DMS 273 (cell line): Measurements from ENCODE around the gene SH3GLB2.
A peak's percentile ranks its signal among the peaks of the same experiment; 100 is the strongest.

Source experiments
- DNase-seq: peaks from one replicate; lab custom pipeline; 2025; ENCODE audit not compliant: unreplicated experiment; lab: John Stamatoyannopoulos, UW

SH3GLB2 gene

DNA sequence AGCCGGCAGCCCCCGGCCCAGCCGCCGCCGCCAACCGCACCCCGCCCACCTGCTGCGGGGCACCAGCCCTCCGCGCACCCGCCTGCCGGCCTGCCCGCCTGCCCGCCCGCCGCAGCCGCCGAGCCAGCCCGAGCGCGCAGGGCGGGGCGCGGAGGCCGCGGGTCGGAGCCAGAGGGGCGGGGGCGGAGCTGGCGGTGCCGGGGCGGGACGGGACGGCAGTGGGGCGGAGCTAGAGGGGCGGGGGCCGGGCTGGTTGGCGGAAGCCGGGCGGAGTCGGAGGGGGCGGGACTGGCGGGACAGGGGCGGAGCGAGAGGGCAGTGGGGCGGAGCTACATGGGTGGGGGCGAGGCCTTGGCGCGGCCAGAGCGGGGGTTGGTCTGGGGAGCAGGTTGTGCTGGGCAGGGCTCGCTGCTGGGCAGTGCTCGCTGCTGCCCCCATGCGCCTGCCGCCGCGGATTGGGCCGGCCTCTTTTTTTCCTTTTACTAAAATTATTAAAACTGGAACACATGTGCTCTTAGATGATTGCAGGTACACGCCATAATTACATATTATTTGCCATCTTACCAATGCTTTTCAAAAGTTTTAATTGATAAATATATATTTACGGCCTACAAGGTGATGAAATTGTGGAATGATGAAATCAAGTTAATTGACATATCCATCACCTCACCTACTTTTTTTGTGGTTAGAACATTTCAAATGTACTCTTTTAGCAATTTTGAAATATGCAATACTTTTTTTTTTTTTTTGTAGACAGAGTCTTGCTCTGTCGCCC is at the start of gene SH3GLB2:
TSS of gene SH3GLB2 (minus strand) at position 140 of the 775 bp plus-strand sequence. CDS start 177 bp downstream, outside the sequence.
- DNase-seq = peak; percentile 91

GRCh38 chr9:129077236-129077635 is 49.1 kb upstream of the SH3GLB2 start:
- no peak for DNase-seq

DNA sequence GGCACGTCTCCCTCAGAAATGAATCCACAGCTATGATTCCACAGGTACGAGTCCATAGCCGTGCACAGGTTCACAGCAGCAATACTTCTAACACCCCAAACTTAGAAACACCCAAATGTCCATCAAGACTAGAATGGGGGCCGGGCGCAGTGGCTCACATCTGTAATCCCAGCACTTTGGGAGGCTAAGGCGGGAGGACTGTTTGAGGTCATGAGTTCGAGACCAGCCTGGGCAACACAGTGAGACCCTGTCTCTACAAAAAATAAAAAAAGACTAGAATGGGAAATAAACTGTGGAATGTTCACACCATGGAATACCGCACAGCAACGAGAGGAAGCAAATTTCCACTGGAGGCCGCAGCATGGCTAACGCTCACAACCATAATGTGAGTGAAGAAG is 48.5 kb upstream of the SH3GLB2 start:
- no peak for DNase-seq

- no peak for DNase-seq
These were observed 48.0 kb upstream of the SH3GLB2 start for GRCh38 chr9:129075996-129076639.

GRCh38 chr9:129074106-129074505 is 46.0 kb upstream of the SH3GLB2 start:
- no peak for DNase-seq

- no peak for DNase-seq
These were observed 45.3 kb upstream of the SH3GLB2 start for GRCh38 chr9:129073404-129073803.

- DNase-seq = peak; percentile 16
These were observed 44.0 kb upstream of the SH3GLB2 start for GRCh38 chr9:129072171-129072570.

- peak; percentile 18 for DNase-seq
These were observed 43.5 kb upstream of the SH3GLB2 start for GRCh38 chr9:129071526-129072126.

DNA sequence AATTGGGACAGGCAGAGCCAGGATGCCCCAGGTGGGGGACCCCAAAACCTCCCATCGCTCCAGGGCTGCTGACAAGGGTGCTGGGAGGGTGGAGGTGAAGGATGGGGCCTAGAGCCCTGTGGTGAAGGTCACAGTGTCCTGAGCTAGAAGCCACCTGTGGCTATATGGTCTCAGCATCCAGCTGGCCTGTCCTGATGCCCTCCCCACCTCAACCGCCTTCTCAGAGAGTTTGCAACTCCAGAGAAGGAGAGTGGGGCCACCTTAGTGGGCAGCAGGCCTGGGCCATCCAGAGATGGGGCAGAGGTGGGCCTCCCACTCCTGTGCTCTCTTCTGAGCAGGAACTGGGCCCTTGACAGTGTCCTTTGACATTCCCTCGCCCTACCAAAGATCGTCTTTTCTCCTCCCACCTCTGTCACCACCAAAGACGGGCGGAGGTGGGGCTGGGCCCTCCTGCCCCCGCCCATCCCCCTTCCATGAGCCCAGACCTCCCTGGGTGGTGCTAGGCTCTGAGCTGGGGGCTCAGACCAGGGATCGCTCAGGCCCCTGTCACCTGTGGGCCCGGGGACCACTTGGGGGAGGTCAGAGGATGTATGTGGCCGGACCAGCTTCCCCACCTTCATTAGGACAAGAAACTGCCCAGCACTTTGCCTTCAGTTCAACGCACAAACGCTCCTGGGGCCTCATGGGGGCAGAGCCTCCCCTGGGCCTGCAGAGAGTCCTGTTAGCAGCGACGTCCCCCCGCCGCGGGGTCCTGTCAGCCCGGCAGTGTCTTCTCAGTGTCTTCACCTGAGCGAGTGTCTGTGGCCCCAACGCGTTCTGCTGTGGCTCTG is 42.8 kb upstream of the SH3GLB2 start:
- no peak for DNase-seq

DNA sequence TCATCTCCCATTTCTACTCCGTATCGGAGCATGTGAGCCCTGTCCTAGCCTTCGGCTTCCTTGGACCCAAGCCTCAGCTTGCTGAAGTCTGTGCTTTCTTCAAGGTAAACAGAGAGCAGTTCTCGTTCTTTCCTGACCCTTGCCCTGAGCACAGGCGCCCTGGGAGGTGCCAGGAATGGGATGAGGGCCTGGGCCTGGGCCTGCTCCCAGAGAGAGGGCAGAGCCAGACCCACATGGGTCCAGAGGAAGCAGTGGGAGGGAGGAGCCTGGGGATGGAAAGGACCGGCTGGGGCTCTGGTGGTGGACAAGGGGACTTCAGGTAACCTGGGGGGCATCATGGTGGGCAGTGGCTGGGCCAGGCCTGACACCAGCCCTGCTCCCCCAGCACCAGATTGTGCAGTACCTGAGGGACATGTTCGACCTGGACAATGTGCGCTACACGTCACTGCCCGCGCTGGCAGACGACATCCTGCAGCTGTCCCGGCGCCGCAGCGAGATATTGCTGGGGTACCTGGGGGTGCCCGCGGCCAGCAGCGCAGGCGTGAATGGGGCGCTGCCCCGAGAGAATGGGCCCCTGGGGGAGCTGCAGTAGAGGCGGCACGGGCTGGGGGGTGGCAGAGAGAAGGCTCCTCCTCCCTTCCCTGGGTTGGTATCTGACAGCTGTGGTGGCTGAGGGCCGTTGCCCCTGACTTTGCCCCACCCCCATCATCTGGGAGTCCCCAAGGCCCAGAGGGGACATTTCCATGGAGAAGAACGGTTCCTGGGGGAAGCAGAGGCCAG is 41.9 kb upstream of the SH3GLB2 start:
- no peak for DNase-seq

- peak; percentile 77 for DNase-seq
These were observed 41.1 kb upstream of the SH3GLB2 start for GRCh38 chr9:129068990-129069861.

DNA sequence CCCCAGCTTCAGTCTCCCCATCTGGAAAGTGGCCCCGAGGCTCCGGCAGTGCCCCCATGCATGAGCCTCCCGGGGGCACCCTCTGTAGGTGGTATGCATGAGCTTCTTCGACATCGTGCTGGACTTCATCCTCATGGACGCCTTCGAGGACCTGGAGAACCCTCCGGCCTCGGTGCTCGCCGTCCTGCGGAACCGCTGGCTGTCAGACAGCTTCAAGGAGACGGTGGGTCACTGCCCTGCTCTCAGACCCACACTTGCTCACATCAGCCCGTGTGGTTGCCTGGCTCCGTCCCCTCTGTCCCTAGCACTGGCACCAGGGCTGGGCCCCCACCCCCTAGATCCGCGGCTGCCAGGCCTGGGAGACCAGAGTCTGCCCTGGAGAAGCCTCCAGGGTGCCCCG is 40.0 kb upstream of the SH3GLB2 start:
- DNase-seq = no peak

DNA sequence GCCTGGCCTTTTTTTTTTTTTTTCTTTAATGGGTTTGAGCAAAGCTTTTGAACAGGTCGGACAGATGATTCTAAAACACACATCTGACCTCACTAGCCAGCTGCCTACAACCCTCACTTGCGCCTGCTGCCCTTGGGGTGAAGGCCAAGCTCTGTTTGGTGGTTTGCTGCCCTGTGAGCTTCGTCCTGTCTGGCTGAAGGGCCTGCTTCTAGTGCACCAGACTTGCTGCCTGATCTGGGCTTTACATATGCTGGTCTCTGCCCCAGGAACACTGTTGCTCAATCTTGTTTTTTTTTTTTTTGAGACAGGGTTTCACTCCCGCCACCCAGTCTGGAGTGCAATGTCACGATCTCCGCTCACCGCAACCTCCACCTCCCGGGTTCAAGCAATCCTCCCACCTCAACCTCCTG is 36.4 kb upstream of the SH3GLB2 start:
- no peak for DNase-seq

GRCh38 chr9:129063061-129063460 is 34.9 kb upstream of the SH3GLB2 start:
- no peak for DNase-seq

- DNase-seq = no peak
These were observed 32.9 kb upstream of the SH3GLB2 start for GRCh38 chr9:129060991-129061390.

GRCh38 chr9:129059796-129060785 is 32.0 kb upstream of the SH3GLB2 start:
- DNase-seq = no peak

DNA sequence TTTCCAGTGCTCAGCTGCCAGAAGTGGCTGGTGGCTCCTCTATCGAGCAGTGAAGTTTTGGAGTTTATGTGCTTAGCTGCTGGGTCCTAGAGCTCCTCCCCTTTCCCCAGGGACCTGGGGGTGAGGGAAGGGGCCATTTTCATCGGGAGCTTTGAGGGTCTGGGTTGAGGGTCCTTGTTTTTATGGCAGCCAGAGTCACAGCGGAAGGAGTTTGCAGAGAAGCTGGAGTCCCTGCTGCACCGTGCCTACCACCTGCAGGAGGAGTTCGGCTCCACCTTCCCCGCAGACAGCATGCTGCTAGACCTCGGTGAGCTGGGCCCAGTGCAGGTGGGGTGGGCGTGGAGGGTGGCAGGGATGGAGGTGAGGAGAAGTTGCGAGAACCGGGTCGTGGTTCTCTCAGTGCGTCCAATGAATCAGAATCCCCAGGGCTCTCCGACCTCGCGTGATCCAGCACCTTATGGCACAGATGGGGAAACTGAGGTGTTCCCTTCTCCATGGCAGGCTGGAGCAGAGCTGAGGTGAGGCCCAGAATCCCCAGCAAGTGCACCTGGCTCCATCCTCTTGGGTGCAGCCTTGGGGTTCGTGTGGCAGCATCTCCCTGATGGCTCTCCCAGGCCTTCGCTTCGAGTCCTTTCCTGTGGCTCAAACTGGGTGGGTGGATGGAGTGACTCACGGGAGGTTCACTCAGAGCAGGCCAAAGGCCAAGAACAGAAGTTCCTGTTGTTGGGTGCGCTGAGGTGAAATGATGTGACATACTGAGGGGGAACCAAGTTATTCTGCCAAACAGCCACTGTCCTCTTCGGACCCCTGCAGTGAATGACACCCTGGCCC is 31.0 kb upstream of the SH3GLB2 start:
- no peak for DNase-seq
